Muscle of leg (tissue), 9 donors: Measurements from ENCODE around the gene PTMS. TPM values are rescaled to one million over a fixed set of nuclear protein-coding genes. Genes with fewer than 3 reads are reported as not detected.

Experiments
- polyA plus RNA-seq, 8 donors: library from polyadenylated mRNA; unstranded; fragments of 120-200 nt; gene quantifications; one replicate each; pipeline versions ENCODE4 v1.2.1 to v1.2.3, GENCODE V29; 2013; ENCODE audit warnings: inconsistent platforms in 1 of 8, low replicate concordance in 1 of 8; ENCODE audit not compliant: insufficient read length in 8 of 8, insufficient read depth in 1 of 8
- total RNA-seq: library from RNA; stranded (reverse); fragments of 120-200 nt; gene quantifications from one replicate; pipeline ENCODE4 v1.2.4, GENCODE V29; 2013

PTMS gene
- total and polyA plus RNA-seq, 9 donors = 87.5 to 529 (median 482) TPM

Other genes with a start within 250 kb of the PTMS start
- 4,312 TPM for gene GAPDH, start 231.8 kb upstream of the PTMS start, total RNA-seq
- 1,000 to 10,000 TPM; 2,917 to 5,100 (median 3,934) TPM for gene GAPDH, start 231.8 kb upstream of the PTMS start, polyA plus RNA-seq
- 20.1 TPM for gene IFFO1, start 210.3 kb upstream of the PTMS start, total RNA-seq
- 10 to 100 TPM; 26.2 to 40.4 (median 34.7) TPM for gene IFFO1, start 210.3 kb upstream of the PTMS start, polyA plus RNA-seq
- gene NOP2, start 198.1 kb upstream of the PTMS start, total RNA-seq = 23.1 TPM
- 10 to 100 TPM; 19.2 to 33.1 (median 26.1) TPM for gene NOP2, start 198.1 kb upstream of the PTMS start, polyA plus RNA-seq
- gene CHD4, start 159.0 kb upstream of the PTMS start, total RNA-seq = 142 TPM
- 100 to 1,000 TPM; 138 to 193 (median 174) TPM for gene CHD4, start 159.0 kb upstream of the PTMS start, polyA plus RNA-seq
- 0.58 TPM for gene LPAR5, start 130.4 kb upstream of the PTMS start, total RNA-seq
- gene LPAR5, start 130.4 kb upstream of the PTMS start, polyA plus RNA-seq = 1 to 10 TPM; 1.0 to 2.9 (median 1.6) TPM
- gene ACRBP, start 118.9 kb upstream of the PTMS start, total RNA-seq = 1.4 TPM
- gene ACRBP, start 118.9 kb upstream of the PTMS start, polyA plus RNA-seq = 1 to 10 TPM; 1.7 to 4.3 (median 2.3) TPM
- gene ING4, start 103.2 kb upstream of the PTMS start, total RNA-seq = 59.5 TPM
- gene ING4, start 103.2 kb upstream of the PTMS start, polyA plus RNA-seq = 10 to 100 TPM; 45.9 to 59.9 (median 54.3) TPM
- 18.2 TPM for gene ZNF384, start 77.0 kb upstream of the PTMS start, total RNA-seq
- gene ZNF384, start 77.0 kb upstream of the PTMS start, polyA plus RNA-seq = 10 to 100 TPM; 36.9 to 57.9 (median 49.7) TPM
- gene PIANP, start 65.5 kb upstream of the PTMS start, total RNA-seq = 0.49 TPM
- 1 to 10 TPM; 2.4 to 8.4 (median 5.6) TPM for gene PIANP, start 65.5 kb upstream of the PTMS start, polyA plus RNA-seq
- gene COPS7A, start 42.3 kb upstream of the PTMS start, total RNA-seq = 53.6 TPM
- gene COPS7A, start 42.3 kb upstream of the PTMS start, polyA plus RNA-seq = 10 to 100 TPM; 59.0 to 68.7 (median 64.7) TPM
- gene MLF2, start 13.2 kb upstream of the PTMS start, total RNA-seq = 88.2 TPM
- gene MLF2, start 13.2 kb upstream of the PTMS start, polyA plus RNA-seq = 100 to 1,000 TPM; 122 to 161 (median 148) TPM
- gene LAG3, start 6.2 kb downstream of the PTMS start, total RNA-seq = 0.18 TPM
- 1 to 10 TPM in 3 of 8 donors, under 1 TPM in 5; 0.42 to 1.2 (median 0.67) TPM for gene LAG3, start 6.2 kb downstream of the PTMS start, polyA plus RNA-seq
- 3.1 TPM for gene CD4, start 23.2 kb downstream of the PTMS start, total RNA-seq
- gene CD4, start 23.2 kb downstream of the PTMS start, polyA plus RNA-seq = 1 to 10 TPM; 5.0 to 9.7 (median 7.0) TPM
- gene GPR162, start 55.5 kb downstream of the PTMS start, total RNA-seq = 11.3 TPM
- 10 to 100 TPM; 16.3 to 27.3 (median 20.6) TPM for gene GPR162, start 55.5 kb downstream of the PTMS start, polyA plus RNA-seq
- gene P3H3, start 62.0 kb downstream of the PTMS start, total RNA-seq = 23.1 TPM
- gene P3H3, start 62.0 kb downstream of the PTMS start, polyA plus RNA-seq = 10 to 100 TPM; 33.6 to 70.5 (median 46.5) TPM
- gene GNB3, start 74.6 kb downstream of the PTMS start, total RNA-seq = 4.7 TPM
- 10 to 100 TPM; 12.9 to 41.7 (median 22.8) TPM for gene GNB3, start 74.6 kb downstream of the PTMS start, polyA plus RNA-seq
- gene CDCA3, start 84.9 kb downstream of the PTMS start, total RNA-seq = 14.0 TPM
- gene CDCA3, start 84.9 kb downstream of the PTMS start, polyA plus RNA-seq = 10 to 100 TPM; 16.4 to 27.6 (median 21.3) TPM
- gene USP5, start 85.8 kb downstream of the PTMS start, total RNA-seq = 60.2 TPM
- 10 to 100 TPM; 56.2 to 73.9 (median 65.9) TPM for gene USP5, start 85.8 kb downstream of the PTMS start, polyA plus RNA-seq
- gene TPI1, start 101.2 kb downstream of the PTMS start, total RNA-seq = 1,287 TPM
- gene TPI1, start 101.2 kb downstream of the PTMS start, polyA plus RNA-seq = 1,000 to 10,000 TPM in 1 of 8 donors, 100 to 1,000 TPM in 7; 707 to 1,049 (median 940) TPM
- gene SPSB2, start 106.9 kb downstream of the PTMS start, total RNA-seq = 3.2 TPM
- 1 to 10 TPM; 3.9 to 8.4 (median 6.8) TPM for gene SPSB2, start 106.9 kb downstream of the PTMS start, polyA plus RNA-seq
- gene LRRC23, start 138.5 kb downstream of the PTMS start, total RNA-seq = 5.7 TPM
- gene LRRC23, start 138.5 kb downstream of the PTMS start, polyA plus RNA-seq = 10 to 100 TPM in 5 of 8 donors, 1 to 10 TPM in 3; 6.8 to 13.7 (median 11.0) TPM
- gene ENO2, start 148.2 kb downstream of the PTMS start, total RNA-seq = 4.3 TPM
- gene ENO2, start 148.2 kb downstream of the PTMS start, polyA plus RNA-seq = 10 to 100 TPM in 1 of 8 donors, 1 to 10 TPM in 7; 6.4 to 10.2 (median 7.5) TPM
- gene ATN1, start 161.6 kb downstream of the PTMS start, total RNA-seq = 11.1 TPM
- 100 to 1,000 TPM in 1 of 8 donors, 10 to 100 TPM in 7; 65.4 to 101 (median 90.2) TPM for gene ATN1, start 161.6 kb downstream of the PTMS start, polyA plus RNA-seq
- not detected for gene RNU7-1, start 177.5 kb downstream of the PTMS start, total RNA-seq
- not detected for gene RNU7-1, start 177.5 kb downstream of the PTMS start, polyA plus RNA-seq
- gene C12orf57, start 177.7 kb downstream of the PTMS start, total RNA-seq = 350 TPM
- 100 to 1,000 TPM; 135 to 200 (median 182) TPM for gene C12orf57, start 177.7 kb downstream of the PTMS start, polyA plus RNA-seq
- gene PTPN6, start 185.0 kb downstream of the PTMS start, total RNA-seq = 5.8 TPM
- 1 to 10 TPM; 4.0 to 8.1 (median 6.0) TPM for gene PTPN6, start 185.0 kb downstream of the PTMS start, polyA plus RNA-seq
- 301 TPM for gene PHB2, start 204.3 kb downstream of the PTMS start, total RNA-seq
- gene PHB2, start 204.3 kb downstream of the PTMS start, polyA plus RNA-seq = 100 to 1,000 TPM; 285 to 322 (median 310) TPM
- gene EMG1, start 204.6 kb downstream of the PTMS start, total RNA-seq = 38.0 TPM
- 10 to 100 TPM; 27.6 to 32.9 (median 30.6) TPM for gene EMG1, start 204.6 kb downstream of the PTMS start, polyA plus RNA-seq